ENCODE measurements around the gene SLC9C1. TPM values are rescaled to one million over a fixed set of nuclear protein-coding genes. Genes with fewer than 3 reads are reported as not detected.

The SLC9C1 gene
- total and polyA plus RNA-seq, 2 experiments from 2014 or later: 0.03 TPM; not detected in 1

GRCh38 chr3:112334691-112335433 is 40.8 kb upstream of the SLC9C1 start:
- Histone ChIP-seq H3K36me3 (replicated peaks; ENCODE audit: insufficient read depth, low read depth) (no peaks in the 10 kb centered on the region), H3K79me2 (peaks cover 45% of the 10 kb centered on the region), H3K9me2 (replicated peaks; ENCODE audit: insufficient read depth) (no peaks in the 10 kb centered on the region), H4K20me1 (ENCODE audit: insufficient read depth, poor library complexity, severe bottlenecking) (no peaks in the 10 kb centered on the region), H3K27ac (peak overlapping the region; percentile 93), H3K4me2 (peak overlapping the region; percentile 71), H3K4me3 (peak overlapping the region; percentile 35), H3K4me1 (ENCODE audit: insufficient read depth) (peaks cover 5% of the 10 kb centered on the region), H2AFZ (no peak overlapping the region), H3K27me3 (no peaks in the 10 kb centered on the region), H3K9me3 (ENCODE audit: low read depth) (no peaks in the 10 kb centered on the region)
- TF ChIP-seq, protein P1, sequence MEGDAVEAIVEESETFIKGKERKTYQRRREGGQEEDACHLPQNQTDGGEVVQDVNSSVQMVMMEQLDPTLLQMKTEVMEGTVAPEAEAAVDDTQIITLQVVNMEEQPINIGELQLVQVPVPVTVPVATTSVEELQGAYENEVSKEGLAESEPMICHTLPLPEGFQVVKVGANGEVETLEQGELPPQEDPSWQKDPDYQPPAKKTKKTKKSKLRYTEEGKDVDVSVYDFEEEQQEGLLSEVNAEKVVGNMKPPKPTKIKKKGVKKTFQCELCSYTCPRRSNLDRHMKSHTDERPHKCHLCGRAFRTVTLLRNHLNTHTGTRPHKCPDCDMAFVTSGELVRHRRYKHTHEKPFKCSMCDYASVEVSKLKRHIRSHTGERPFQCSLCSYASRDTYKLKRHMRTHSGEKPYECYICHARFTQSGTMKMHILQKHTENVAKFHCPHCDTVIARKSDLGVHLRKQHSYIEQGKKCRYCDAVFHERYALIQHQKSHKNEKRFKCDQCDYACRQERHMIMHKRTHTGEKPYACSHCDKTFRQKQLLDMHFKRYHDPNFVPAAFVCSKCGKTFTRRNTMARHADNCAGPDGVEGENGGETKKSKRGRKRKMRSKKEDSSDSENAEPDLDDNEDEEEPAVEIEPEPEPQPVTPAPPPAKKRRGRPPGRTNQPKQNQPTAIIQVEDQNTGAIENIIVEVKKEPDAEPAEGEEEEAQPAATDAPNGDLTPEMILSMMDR (IDR thresholded peaks at IDR 0.05; ENCODE audit: poor library complexity): no peak
- TF ChIP-seq EZH2 (IDR thresholded peaks at IDR 0.05; ENCODE audit: borderline replicate concordance) (no peak), EZH2phosphoT487 (IDR thresholded peaks at IDR 0.05; ENCODE audit: low read depth, severe bottlenecking, unreplicated experiment) (no peak)
- no peak for DNase-seq (ENCODE audit: low spot score)
- 56% methylated on average over 6 of the region's 6 CpGs for WGBS (ENCODE audit: low lambda C conversion rate, missing lambda C conversion rate)

GRCh38 chr3:112333381-112334317 is 39.6 kb upstream of the SLC9C1 start:
- no peaks in the 10 kb centered on the region for H3K36me3 ChIP-seq (replicated peaks; ENCODE audit: insufficient read depth, low read depth)
- 5% methylated on average over 23 of the region's 23 CpGs for whole genome bisulfite sequencing (ENCODE audit: low lambda C conversion rate, missing lambda C conversion rate)
- H4K20me1 ChIP-seq (ENCODE audit: insufficient read depth, poor library complexity, severe bottlenecking): no peaks in the 10 kb centered on the region
- H3K4me3 ChIP-seq: peak overlapping the region; percentile 35
- H2AFZ ChIP-seq: peak overlapping the region; percentile 86
- H3K4me2 ChIP-seq: peak overlapping the region; percentile 71
- H3K27me3 ChIP-seq: no peaks in the 10 kb centered on the region
- H3K9me3 ChIP-seq (ENCODE audit: low read depth): no peaks in the 10 kb centered on the region
- no peaks in the 10 kb centered on the region for H3K9me2 ChIP-seq (replicated peaks; ENCODE audit: insufficient read depth)
- DNase-seq (ENCODE audit: low spot score): peak; percentile 36
- TF ChIP-seq, protein P1 (IDR thresholded peaks at IDR 0.05; ENCODE audit: poor library complexity): no peak
- TF ChIP-seq EZH2 (IDR thresholded peaks at IDR 0.05; ENCODE audit: borderline replicate concordance): no peak
- no peak for TF ChIP-seq EZH2phosphoT487 (IDR thresholded peaks at IDR 0.05; ENCODE audit: low read depth, severe bottlenecking, unreplicated experiment)
- peaks cover 35% of the 10 kb centered on the region for H3K79me2 ChIP-seq
- H3K27ac ChIP-seq: peak overlapping the region; percentile 93
- H3K4me1 ChIP-seq (ENCODE audit: insufficient read depth): peaks cover 5% of the 10 kb centered on the region

DNA sequence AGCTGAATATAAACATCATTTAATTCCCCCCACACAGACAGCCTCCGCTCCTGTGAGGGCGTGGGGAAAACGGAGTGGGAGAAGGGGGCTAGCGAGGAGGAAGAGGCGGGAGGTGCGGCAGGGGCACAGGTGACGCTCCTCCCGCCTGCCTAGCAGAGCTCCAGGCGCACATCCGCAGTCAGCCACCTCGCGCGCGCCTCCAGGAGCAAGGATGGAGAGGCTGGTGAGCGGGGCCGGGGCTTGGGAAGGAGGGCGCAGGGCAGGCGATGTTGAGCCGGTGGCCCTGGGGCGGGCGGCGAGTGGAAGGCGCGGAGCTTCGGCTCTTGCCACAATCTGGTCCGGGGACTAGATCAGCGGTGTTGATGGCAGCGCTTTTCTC is 39.0 kb upstream of the SLC9C1 start, which contains the start of gene CD200:
Gene CD200, plus strand, starts transcription at position 155 of the 379 bp plus-strand sequence. Its CDS starts 57 bp downstream, at position 212.
- Histone ChIP-seq H3K79me2 (peaks cover 29% of the 10 kb centered on the region), H3K27ac (peak within 1 kb of the TSS; percentile 93), H3K4me2 (peak within 1 kb of the TSS; percentile 71), H3K9me3 (ENCODE audit: low read depth) (no peaks in the 10 kb centered on the region), H2AFZ (peak within 1 kb of the TSS; percentile 86), H3K36me3 (replicated peaks; ENCODE audit: insufficient read depth, low read depth) (no peaks in the 10 kb centered on the region), H4K20me1 (ENCODE audit: insufficient read depth, poor library complexity, severe bottlenecking) (no peaks in the 10 kb centered on the region), H3K27me3 (no peaks in the 10 kb centered on the region), H3K4me1 (ENCODE audit: insufficient read depth) (peaks cover 5% of the 10 kb centered on the region), H3K9me2 (replicated peaks; ENCODE audit: insufficient read depth) (no peaks in the 10 kb centered on the region), H3K4me3 (peak within 1 kb of the TSS; percentile 35)
- TF ChIP-seq EZH2phosphoT487 (IDR thresholded peaks at IDR 0.05; ENCODE audit: low read depth, severe bottlenecking, unreplicated experiment) (no peak), EZH2 (IDR thresholded peaks at IDR 0.05; ENCODE audit: borderline replicate concordance) (no peak)
- TF ChIP-seq, protein P1 (IDR thresholded peaks at IDR 0.05; ENCODE audit: poor library complexity): no peak
- DNase-seq (ENCODE audit: low spot score): peak; percentile 76
- WGBS (ENCODE audit: low lambda C conversion rate, missing lambda C conversion rate): under 1% methylated on average over 26 of the region's 28 CpGs
